ENCODE measurements around the gene SLC41A2. TPM values are rescaled to one million over a fixed set of nuclear protein-coding genes. Genes with fewer than 3 reads are reported as not detected.

Gene SLC41A2
- total and polyA plus RNA-seq, 2 of the 13 experiments (the other 11 are each of a cell fraction or from before 2014, with no cell fraction given) = 2.3 to 12.8 TPM

DNA sequence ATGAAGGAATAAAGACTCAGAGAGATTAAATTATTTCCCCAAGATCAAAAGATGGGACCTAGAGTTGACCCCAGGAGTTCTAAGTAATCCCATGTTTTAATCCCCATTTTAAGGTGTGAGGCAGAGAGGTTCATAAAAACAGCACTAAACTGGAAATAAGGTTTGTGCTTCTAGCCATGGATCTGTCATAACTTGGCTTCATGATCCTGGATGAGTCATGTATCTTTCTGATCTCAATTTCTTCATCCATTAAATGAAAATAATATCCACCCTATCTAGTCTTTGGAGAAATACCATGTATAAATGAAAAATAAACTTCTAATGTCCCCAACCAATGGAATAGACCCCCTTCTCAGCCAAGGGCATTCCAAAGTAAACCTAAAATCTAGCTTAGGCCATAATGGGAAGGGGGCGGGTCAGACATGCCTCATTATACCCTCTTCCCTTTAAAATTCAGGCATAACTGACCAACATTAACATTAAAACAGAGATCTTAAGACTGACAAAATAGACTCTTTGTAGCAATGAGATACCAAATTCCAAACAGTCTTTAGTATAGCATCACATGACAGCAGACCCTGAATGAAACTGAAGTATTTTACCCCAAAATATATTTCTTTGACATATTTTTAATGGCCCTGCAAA lies 47.8 kb downstream of the SLC41A2 start:
- in situ Hi-C loops (cut with HindIII; ENCODE audit: extremely low pct_ligation_motif_present, low pct_unique_long_range_greater_than_20kb) = no loop called here
- Histone ChIP-seq H3K9me3 (ENCODE audit: low read length) (no peaks in the 10 kb centered on the region), H2AFZ (ENCODE audit: low read length) (no peak overlapping the region), H3K4me3 (replicated peaks in 1 of 3; ENCODE audit: insufficient read depth in 1 of 3, low read depth in 2 of 3, low read length in 3 of 3) (no peak overlapping the region), H3K4me2 (ENCODE audit: low read depth, low read length) (no peak overlapping the region), H3K36me3 (replicated peaks in 1 of 2; ENCODE audit: control insufficient read depth in 1 of 2, insufficient read depth in 2 of 2, low read length in 2 of 2) (no peaks in the 10 kb centered on the region), H3K4me1 (ENCODE audit: insufficient read depth, low read length) (no peaks in the 10 kb centered on the region), H3K9ac (ENCODE audit: insufficient read depth, low read depth, low read length) (no peak overlapping the region), H4K20me1 (ENCODE audit: insufficient read depth, low read length) (no peaks in the 10 kb centered on the region), H3K27me3 (ENCODE audit: control insufficient read depth in 1 of 2, insufficient read depth in 2 of 2, low read length in 2 of 2) (no peaks in the 10 kb centered on the region), H3K27ac (ENCODE audit: extremely low read length, insufficient read depth, low read length) (no peak overlapping the region), H3K79me2 (ENCODE audit: insufficient read depth, low read length) (no peaks in the 10 kb centered on the region)
- TF ChIP-seq GATAD2A (CRISPR knock-in tag; IDR thresholded peaks at IDR 0.05) = no peak
- TF ChIP-seq ZSCAN9 (CRISPR knock-in tag; IDR thresholded peaks at IDR 0.05; ENCODE audit: borderline replicate concordance) = no peak
- no peak for TF ChIP-seq CEBPG (CRISPR knock-in tag; IDR thresholded peaks at IDR 0.05)
- TF ChIP-seq SAP130 (CRISPR knock-in tag; IDR thresholded peaks at IDR 0.05; ENCODE audit: low read depth) = no peak
- TF ChIP-seq KDM5B (CRISPR knock-in tag; IDR thresholded peaks at IDR 0.05; ENCODE audit: borderline replicate concordance) = no peak
- BruUV-seq (replicated peaks) = no TSS peak
- ATAC-seq (no peak), FAIRE-seq (no peak), DNase-seq (ENCODE audit: low spot score) (no peak)
- WGBS (ENCODE audit: low lambda C conversion rate) = 100% methylated on average over 1 of the region's 1 CpG
- POLR2A ChIA-PET = no interaction called here
- intact Hi-C loops (cut with micrococcal nuclease; ENCODE audit: unreplicated experiment) = no loop called here
- CTCF ChIA-PET (ENCODE audit: low intra/inter-chr PET ratio, low total read pairs) = no interaction called here

DNA sequence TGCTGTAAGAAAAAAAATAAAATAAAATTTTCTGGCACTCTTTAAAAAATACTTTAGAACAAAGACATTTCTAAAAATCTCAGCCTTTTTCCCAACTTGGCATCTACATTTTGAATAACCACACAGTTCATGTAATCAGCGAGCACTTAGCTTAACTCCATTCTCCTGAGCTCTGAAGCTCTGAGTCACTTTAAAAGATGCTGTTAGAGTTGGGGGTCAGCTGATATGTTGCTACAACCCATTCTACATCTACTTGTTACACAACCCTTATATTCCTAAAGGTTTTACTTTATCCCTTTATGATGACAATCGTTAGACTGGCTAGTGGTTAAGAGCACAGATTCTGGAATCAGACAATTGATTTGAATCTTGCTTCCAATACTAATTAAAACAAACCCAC lies 48.3 kb downstream of the SLC41A2 start:
- in situ Hi-C loops (cut with HindIII; ENCODE audit: extremely low pct_ligation_motif_present, low pct_unique_long_range_greater_than_20kb) (no loop called here), intact Hi-C loops (cut with micrococcal nuclease; ENCODE audit: unreplicated experiment) (no loop called here)
- no peaks in the 10 kb centered on the region for H3K36me3 ChIP-seq (replicated peaks in 1 of 2; ENCODE audit: control insufficient read depth in 1 of 2, insufficient read depth in 2 of 2, low read length in 2 of 2)
- no peak overlapping the region for H2AFZ ChIP-seq (ENCODE audit: low read length)
- ChIA-PET POLR2A (no interaction called here), CTCF (ENCODE audit: low intra/inter-chr PET ratio, low total read pairs) (no interaction called here)
- DNase-seq (ENCODE audit: low spot score) = no peak
- H3K9ac ChIP-seq (ENCODE audit: insufficient read depth, low read depth, low read length) = no peak overlapping the region
- no peak overlapping the region for H3K27ac ChIP-seq (ENCODE audit: extremely low read length, insufficient read depth, low read length)
- BruUV-seq (replicated peaks) = no TSS peak
- H3K4me1 ChIP-seq (ENCODE audit: insufficient read depth, low read length) = no peaks in the 10 kb centered on the region
- no peaks in the 10 kb centered on the region for H3K27me3 ChIP-seq (ENCODE audit: control insufficient read depth in 1 of 2, insufficient read depth in 2 of 2, low read length in 2 of 2)
- ATAC-seq = no peak
- FAIRE-seq = no peak
- no peaks in the 10 kb centered on the region for H3K9me3 ChIP-seq (ENCODE audit: low read length)
- H4K20me1 ChIP-seq (ENCODE audit: insufficient read depth, low read length) = no peaks in the 10 kb centered on the region
- WGBS (ENCODE audit: low lambda C conversion rate) = 91% methylated on average over 2 of the region's 2 CpGs
- H3K79me2 ChIP-seq (ENCODE audit: insufficient read depth, low read length) = no peaks in the 10 kb centered on the region
- no peak overlapping the region for H3K4me3 ChIP-seq (replicated peaks in 1 of 3; ENCODE audit: insufficient read depth in 1 of 3, low read depth in 2 of 3, low read length in 3 of 3)
- H3K4me2 ChIP-seq (ENCODE audit: low read depth, low read length) = no peak overlapping the region
- TF ChIP-seq, protein P1, sequence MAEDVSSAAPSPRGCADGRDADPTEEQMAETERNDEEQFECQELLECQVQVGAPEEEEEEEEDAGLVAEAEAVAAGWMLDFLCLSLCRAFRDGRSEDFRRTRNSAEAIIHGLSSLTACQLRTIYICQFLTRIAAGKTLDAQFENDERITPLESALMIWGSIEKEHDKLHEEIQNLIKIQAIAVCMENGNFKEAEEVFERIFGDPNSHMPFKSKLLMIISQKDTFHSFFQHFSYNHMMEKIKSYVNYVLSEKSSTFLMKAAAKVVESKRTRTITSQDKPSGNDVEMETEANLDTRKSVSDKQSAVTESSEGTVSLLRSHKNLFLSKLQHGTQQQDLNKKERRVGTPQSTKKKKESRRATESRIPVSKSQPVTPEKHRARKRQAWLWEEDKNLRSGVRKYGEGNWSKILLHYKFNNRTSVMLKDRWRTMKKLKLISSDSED (CRISPR knock-in tag; IDR thresholded peaks at IDR 0.05) = no peak
- TF ChIP-seq ZNF572 (CRISPR knock-in tag; IDR thresholded peaks at IDR 0.05) (no peak), FOXK1 (CRISPR knock-in tag; IDR thresholded peaks at IDR 0.05; ENCODE audit: borderline replicate concordance, low read depth) (no peak)
- TF ChIP-seq, protein P2, sequence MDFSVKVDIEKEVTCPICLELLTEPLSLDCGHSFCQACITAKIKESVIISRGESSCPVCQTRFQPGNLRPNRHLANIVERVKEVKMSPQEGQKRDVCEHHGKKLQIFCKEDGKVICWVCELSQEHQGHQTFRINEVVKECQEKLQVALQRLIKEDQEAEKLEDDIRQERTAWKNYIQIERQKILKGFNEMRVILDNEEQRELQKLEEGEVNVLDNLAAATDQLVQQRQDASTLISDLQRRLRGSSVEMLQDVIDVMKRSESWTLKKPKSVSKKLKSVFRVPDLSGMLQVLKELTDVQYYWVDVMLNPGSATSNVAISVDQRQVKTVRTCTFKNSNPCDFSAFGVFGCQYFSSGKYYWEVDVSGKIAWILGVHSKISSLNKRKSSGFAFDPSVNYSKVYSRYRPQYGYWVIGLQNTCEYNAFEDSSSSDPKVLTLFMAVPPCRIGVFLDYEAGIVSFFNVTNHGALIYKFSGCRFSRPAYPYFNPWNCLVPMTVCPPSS (IDR thresholded peaks at IDR 0.05) = no peak

Measured in HepG2 (cell line).